SK-N-SH treated with all-trans-retinoic acid at 6 μM for 48 hours (cell line): ENCODE data around the gene LINGO1.

Experiments used
- ARNTL ChIP-seq: fragments of 450-650 bp; formaldehyde crosslinking; IDR thresholded peaks from 2 replicates; pipeline ENCODE4 v1.5.0; 2020; ENCODE audit warnings: low read depth, mild to moderate bottlenecking, moderate library complexity, borderline replicate concordance
- RARB ChIP-seq: fragments of 250-450 bp; sonication (Bioruptor Pico); IDR thresholded peaks from 2 replicates; pipeline ENCODE4 v1.8.0; 2021; ENCODE audit warnings: mild to moderate bottlenecking, moderate library complexity
- ZFP30 ChIP-seq: fragments of 450-650 bp; formaldehyde crosslinking; IDR thresholded peaks from 2 replicates; pipeline ENCODE4 v1.5.0; 2022; ENCODE audit warnings: mild to moderate bottlenecking, moderate library complexity

DNA sequence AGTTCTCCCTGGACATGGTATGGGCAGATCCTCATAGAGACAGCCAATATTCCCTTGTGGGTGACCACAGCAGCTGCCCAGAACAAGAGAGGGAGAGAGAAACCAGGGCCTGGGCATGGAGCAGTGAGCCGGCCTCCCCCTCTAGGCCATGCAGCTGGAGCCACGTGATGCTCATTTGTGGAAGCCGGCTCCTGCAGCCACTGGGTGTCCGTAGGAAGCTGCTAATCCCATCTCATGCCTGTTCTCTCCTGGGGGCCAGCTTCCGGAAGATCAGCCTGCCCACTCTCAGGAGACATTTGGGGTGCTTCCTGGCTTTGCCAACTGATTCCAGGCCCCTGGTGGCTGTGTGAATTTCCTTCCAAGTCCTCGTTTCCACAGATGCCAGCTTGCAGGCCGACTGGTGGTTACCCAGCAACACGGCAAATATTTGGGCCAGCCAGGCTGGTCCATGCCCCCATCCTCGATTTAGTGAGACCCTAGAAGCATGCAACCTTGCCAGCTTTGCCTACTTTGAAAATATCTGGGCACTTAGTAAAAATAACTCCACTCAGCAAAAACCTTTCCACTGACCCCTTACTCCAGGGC is 55.3 kb downstream of the LINGO1 start:
- TF ChIP-seq RARB (CRISPR knock-in tag) (no peak), ARNTL (CRISPR knock-in tag) (no peak), ZFP30 (CRISPR knock-in tag) (no peak)
